GM18511 (cell line): ENCODE measurements around the gene SLC19A2.
A peak's percentile ranks its signal among the peaks of the same experiment; 100 is the strongest.
"Not testable (repeated sequence)": the region's sequence is repeated elsewhere in the genome, so short reads cannot be mapped to it uniquely, and the experiment has no call there.

Experiments used
- ATAC-seq: cut with Tn5 transposase; IDR thresholded peaks from one replicate; pipeline ENCODE4 v1.9.1; 2021; ENCODE audit warnings: mild to moderate bottlenecking, moderate library complexity; ENCODE audit not compliant: unreplicated experiment

SLC19A2 gene

GRCh38 chr1:169509354-169509753, 23.6 kb upstream of the SLC19A2 start:
- no peak for ATAC-seq

- ATAC-seq: no peak
These were observed 22.9 kb upstream of the SLC19A2 start for GRCh38 chr1:169508432-169509338.

GRCh38 chr1:169507413-169507812, 21.7 kb upstream of the SLC19A2 start:
- ATAC-seq: no peak

GRCh38 chr1:169503601-169504000, 17.9 kb upstream of the SLC19A2 start:
- not testable (repeated sequence) for ATAC-seq

- no peak for ATAC-seq
These were observed 14.1 kb upstream of the SLC19A2 start for GRCh38 chr1:169499807-169500206.

GRCh38 chr1:169497317-169497716, 11.6 kb upstream of the SLC19A2 start:
- ATAC-seq: no peak

- no peak for ATAC-seq
These were observed 10.2 kb upstream of the SLC19A2 start for GRCh38 chr1:169495916-169496315.

GRCh38 chr1:169495046-169495775, 9.5 kb upstream of the SLC19A2 start:
- ATAC-seq: no peak

GRCh38 chr1:169494343-169494742, 8.6 kb upstream of the SLC19A2 start:
- no peak for ATAC-seq

- no peak for ATAC-seq
These were observed 7.5 kb upstream of the SLC19A2 start for GRCh38 chr1:169493251-169493650.

GRCh38 chr1:169491845-169492281, 6.1 kb upstream of the SLC19A2 start:
- ATAC-seq: peak; percentile 71

GRCh38 chr1:169488157-169488556, 2.4 kb upstream of the SLC19A2 start:
- ATAC-seq: no peak

- ATAC-seq: no peak
These were observed 1.8 kb upstream of the SLC19A2 start for GRCh38 chr1:169487561-169487960.

- no peak for ATAC-seq
These were observed 1.4 kb upstream of the SLC19A2 start for GRCh38 chr1:169487133-169487532.

- ATAC-seq: no peak
These were observed 722 bp upstream of the SLC19A2 start for GRCh38 chr1:169486281-169487051.

GRCh38 chr1:169484683-169485430, 887 bp downstream of the SLC19A2 start:
- peak; percentile 37 for ATAC-seq

GRCh38 chr1:169484101-169484500, 1.6 kb downstream of the SLC19A2 start:
- no peak for ATAC-seq

- no peak for ATAC-seq
These were observed 2.2 kb downstream of the SLC19A2 start for GRCh38 chr1:169483500-169483966.

GRCh38 chr1:169479363-169480066, 6.2 kb downstream of the SLC19A2 start:
- no peak for ATAC-seq
